Measurements from ENCODE around the gene ZBP1.

Gene ZBP1

GRCh38 chr20:57666106-57666833 is 46.0 kb upstream of the ZBP1 start:
- TF ChIP-seq, protein P1, sequence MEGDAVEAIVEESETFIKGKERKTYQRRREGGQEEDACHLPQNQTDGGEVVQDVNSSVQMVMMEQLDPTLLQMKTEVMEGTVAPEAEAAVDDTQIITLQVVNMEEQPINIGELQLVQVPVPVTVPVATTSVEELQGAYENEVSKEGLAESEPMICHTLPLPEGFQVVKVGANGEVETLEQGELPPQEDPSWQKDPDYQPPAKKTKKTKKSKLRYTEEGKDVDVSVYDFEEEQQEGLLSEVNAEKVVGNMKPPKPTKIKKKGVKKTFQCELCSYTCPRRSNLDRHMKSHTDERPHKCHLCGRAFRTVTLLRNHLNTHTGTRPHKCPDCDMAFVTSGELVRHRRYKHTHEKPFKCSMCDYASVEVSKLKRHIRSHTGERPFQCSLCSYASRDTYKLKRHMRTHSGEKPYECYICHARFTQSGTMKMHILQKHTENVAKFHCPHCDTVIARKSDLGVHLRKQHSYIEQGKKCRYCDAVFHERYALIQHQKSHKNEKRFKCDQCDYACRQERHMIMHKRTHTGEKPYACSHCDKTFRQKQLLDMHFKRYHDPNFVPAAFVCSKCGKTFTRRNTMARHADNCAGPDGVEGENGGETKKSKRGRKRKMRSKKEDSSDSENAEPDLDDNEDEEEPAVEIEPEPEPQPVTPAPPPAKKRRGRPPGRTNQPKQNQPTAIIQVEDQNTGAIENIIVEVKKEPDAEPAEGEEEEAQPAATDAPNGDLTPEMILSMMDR (IDR thresholded peaks at IDR 0.05; ENCODE audit: low read depth, low read length) = no peak
- Histone ChIP-seq H3K36me3 (no peaks in the 10 kb centered on the region; the same call in 1 of the 2 replicates), H3K27me3 (ENCODE audit: insufficient read depth, low read depth, severe bottlenecking) (no peaks in the 10 kb centered on the region), H3K4me3 (ENCODE audit: low read depth, low read length) (no peak overlapping the region), H3K9me3 (ENCODE audit: severe bottlenecking) (no peaks in the 10 kb centered on the region), H3K27ac (no peak overlapping the region)
- no peak for DNase-seq

GRCh38 chr20:57665589-57665971 is 45.4 kb upstream of the ZBP1 start:
- no peak for DNase-seq
- no peaks in the 10 kb centered on the region for H3K27me3 ChIP-seq (ENCODE audit: insufficient read depth, low read depth, severe bottlenecking)
- H3K36me3 ChIP-seq = no peaks in the 10 kb centered on the region; the same call in 1 of the 2 replicates
- no peak overlapping the region for H3K27ac ChIP-seq
- TF ChIP-seq, protein P1 (IDR thresholded peaks at IDR 0.05; ENCODE audit: low read depth, low read length) = no peak
- H3K4me3 ChIP-seq (ENCODE audit: low read depth, low read length) = no peak overlapping the region
- no peaks in the 10 kb centered on the region for H3K9me3 ChIP-seq (ENCODE audit: severe bottlenecking)

DNA sequence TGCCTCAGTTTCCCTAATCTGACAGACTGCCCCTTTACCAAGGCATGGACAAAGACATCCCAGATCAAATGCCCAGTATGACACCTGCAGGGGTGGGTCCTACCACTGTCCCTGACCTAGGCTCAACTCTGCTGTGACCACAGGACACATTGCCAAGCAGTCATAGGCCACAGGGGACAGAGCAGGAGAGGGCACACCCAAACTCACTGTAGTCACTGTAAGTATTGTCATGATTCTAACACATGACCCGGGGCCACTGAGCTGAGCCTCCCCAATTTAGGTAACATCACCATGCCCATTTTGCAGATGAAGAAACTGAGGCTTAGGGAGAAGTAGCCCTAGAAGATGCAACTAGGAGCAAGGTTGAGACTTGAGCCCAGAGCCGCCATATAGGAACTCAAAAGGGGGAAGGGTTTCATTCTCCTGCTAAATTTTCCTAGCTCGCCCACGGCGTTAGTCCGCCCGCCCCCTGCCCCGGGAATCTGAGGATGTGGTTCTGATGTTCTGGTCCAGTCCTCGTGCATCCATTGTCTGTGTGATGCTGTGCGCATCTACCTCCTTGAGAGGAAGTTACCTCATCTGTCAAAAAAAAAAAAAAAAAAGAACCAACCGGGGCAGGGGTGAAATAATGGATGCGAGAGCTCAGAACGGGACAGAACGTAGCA is 44.8 kb upstream of the ZBP1 start:
- TF ChIP-seq, protein P1 (IDR thresholded peaks at IDR 0.05; ENCODE audit: low read depth, low read length) = no peak
- Histone ChIP-seq H3K9me3 (ENCODE audit: severe bottlenecking) (no peaks in the 10 kb centered on the region), H3K36me3 (no peaks in the 10 kb centered on the region; the same call in 1 of the 2 replicates), H3K4me3 (ENCODE audit: low read depth, low read length) (no peak overlapping the region), H3K27me3 (ENCODE audit: insufficient read depth, low read depth, severe bottlenecking) (no peaks in the 10 kb centered on the region), H3K27ac (no peak overlapping the region)
- no peak for DNase-seq

DNA sequence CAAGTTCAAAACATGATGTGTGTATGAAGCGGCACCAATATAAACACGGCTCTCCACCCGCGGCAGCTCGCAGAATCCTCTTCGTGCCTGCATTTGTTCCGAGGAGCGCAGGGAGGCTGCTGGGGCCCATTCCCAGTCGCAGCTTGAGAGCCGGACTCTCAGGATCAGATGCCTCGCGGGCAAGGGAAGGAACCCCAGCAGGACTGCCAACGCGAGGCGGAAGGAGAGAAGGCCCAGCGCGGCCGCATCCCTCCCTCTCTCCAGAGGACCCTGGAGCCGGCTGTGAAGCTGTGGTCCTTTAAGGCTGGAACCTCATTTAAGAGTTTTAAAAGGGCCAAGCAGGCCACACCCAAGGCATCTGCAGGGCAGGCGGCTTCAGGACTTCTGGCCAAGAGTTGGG is 44.2 kb upstream of the ZBP1 start:
- no peak overlapping the region for H3K27ac ChIP-seq
- no peaks in the 10 kb centered on the region; the same call in 1 of the 2 replicates for H3K36me3 ChIP-seq
- H3K9me3 ChIP-seq (ENCODE audit: severe bottlenecking) = no peaks in the 10 kb centered on the region
- TF ChIP-seq, protein P1 (IDR thresholded peaks at IDR 0.05; ENCODE audit: low read depth, low read length) = no peak
- H3K27me3 ChIP-seq (ENCODE audit: insufficient read depth, low read depth, severe bottlenecking) = no peaks in the 10 kb centered on the region
- DNase-seq = no peak
- H3K4me3 ChIP-seq (ENCODE audit: low read depth, low read length) = no peak overlapping the region

DNA sequence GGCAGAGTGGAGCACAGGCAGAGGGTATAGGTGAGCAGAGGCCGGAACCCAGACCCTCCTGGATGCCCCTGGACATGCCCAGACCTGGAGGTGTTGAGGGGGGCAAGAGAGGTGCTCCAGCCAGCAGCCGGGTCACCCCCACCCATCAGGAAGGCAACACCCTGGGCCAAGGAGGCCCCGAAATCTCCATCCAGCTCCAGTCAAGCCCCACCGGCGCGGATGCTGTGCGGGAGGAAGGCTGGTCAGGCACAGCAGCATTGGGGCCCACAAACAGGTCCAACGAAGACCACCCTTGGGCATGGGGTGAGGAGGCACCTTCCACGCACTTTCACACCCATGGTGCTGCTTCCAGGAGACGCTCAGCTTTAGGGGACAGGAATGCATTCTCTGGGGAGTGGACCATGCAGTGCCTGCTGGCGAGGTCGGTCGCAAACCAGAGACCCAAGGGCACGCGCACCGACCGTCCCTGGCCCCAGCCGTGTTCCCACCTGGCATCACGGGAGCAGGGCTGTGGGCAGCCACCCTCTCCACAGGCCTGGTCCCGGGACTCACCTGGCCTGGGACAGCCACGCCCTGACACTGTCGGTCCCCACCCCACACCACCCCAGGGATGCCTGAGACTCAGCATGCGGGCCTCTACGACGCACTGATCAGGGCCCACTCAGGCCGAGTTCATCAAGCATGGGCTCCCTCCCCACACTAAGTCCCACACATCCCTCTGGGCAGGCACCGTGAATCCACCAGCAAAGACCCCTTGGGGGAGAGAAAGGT is 43.6 kb upstream of the ZBP1 start:
- Histone ChIP-seq H3K27me3 (ENCODE audit: insufficient read depth, low read depth, severe bottlenecking) (no peaks in the 10 kb centered on the region), H3K9me3 (ENCODE audit: severe bottlenecking) (no peaks in the 10 kb centered on the region), H3K4me3 (ENCODE audit: low read depth, low read length) (no peak overlapping the region), H3K27ac (no peak overlapping the region), H3K36me3 (no peaks in the 10 kb centered on the region; the same call in 1 of the 2 replicates)
- TF ChIP-seq, protein P1 (IDR thresholded peaks at IDR 0.05; ENCODE audit: low read depth, low read length) = no peak
- DNase-seq = no peak
